Ovary (tissue), 3 donors: ENCODE measurements around the gene HDC.

Source experiments
- EP300 ChIP-seq: sonication (generic); formaldehyde crosslinking; IDR thresholded peaks from one replicate; pipeline ENCODE4 v1.6.1; 2017; ENCODE audit warnings: antibody characterized with exemption
- POLR2A ChIP-seq: fragments of 450-650 bp; IDR thresholded peaks from one replicate; pipeline ENCODE4 v1.6.1; 2017; ENCODE audit warnings: antibody characterized with exemption, mild to moderate bottlenecking, moderate library complexity
- TF ChIP-seq, protein P1 (sequence below), 3 donors: fragments of 450-650 bp in 2 of 3; fragments of 200-600 bp in 1 of 3; IDR thresholded peaks; one replicate each; pipeline versions ENCODE4 v1.5.1 to v1.8.0; 2016 to 2022; ENCODE audit warnings: antibody characterized with exemption in 3 of 3, mild to moderate bottlenecking in 1 of 3
- donor health status: DM: no; HTN: no; CAD: no.

DNA sequence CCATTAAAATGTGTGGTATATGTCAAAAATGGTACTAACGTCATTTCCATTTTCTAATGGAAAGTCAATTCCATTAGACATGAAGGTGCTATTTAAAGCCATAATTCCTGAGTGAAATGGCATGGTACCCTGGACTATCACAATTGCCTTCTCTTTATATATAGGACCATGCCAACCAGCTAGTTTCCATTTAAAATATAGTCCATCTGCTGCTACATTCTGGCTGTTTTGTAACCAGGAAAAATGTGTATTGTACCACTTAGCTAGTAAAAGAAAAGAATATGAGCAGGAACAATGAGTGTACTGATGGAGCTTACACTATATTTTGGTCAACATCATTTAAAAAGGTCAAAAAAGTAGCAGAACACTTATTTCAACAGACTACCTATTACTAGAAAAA lies 30.4 kb upstream of the HDC start:
- TF ChIP-seq, protein P1, sequence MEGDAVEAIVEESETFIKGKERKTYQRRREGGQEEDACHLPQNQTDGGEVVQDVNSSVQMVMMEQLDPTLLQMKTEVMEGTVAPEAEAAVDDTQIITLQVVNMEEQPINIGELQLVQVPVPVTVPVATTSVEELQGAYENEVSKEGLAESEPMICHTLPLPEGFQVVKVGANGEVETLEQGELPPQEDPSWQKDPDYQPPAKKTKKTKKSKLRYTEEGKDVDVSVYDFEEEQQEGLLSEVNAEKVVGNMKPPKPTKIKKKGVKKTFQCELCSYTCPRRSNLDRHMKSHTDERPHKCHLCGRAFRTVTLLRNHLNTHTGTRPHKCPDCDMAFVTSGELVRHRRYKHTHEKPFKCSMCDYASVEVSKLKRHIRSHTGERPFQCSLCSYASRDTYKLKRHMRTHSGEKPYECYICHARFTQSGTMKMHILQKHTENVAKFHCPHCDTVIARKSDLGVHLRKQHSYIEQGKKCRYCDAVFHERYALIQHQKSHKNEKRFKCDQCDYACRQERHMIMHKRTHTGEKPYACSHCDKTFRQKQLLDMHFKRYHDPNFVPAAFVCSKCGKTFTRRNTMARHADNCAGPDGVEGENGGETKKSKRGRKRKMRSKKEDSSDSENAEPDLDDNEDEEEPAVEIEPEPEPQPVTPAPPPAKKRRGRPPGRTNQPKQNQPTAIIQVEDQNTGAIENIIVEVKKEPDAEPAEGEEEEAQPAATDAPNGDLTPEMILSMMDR (IDR thresholded peaks at IDR 0.05): no peak
- TF ChIP-seq EP300: no peak
- TF ChIP-seq POLR2A: no peak
